OCI-LY7 (cell line): ENCODE data around the gene TRPM3. TPM values are rescaled to one million over a fixed set of nuclear protein-coding genes. Genes with fewer than 3 reads are reported as not detected.

Experiments
- BruUV-seq: library from RNA; stranded (reverse); fragments of 400-500 nt; replicated peaks from 2 replicates; lab custom pipeline; 2021; lab: Mats Ljungman, UMichigan
- CTCF ChIA-PET: fragments of 300-600 bp; sonication (Branson Sonifier 250); formaldehyde crosslinking; loops from one replicate; lab custom pipeline; 2022; ENCODE audit warnings: antibody characterized with exemption; ENCODE audit not compliant: unreplicated experiment; lab: Charles Lee
- POLR2A ChIA-PET: fragments of 300-600 bp; sonication (Branson Sonifier 250); formaldehyde crosslinking; loops from one replicate; lab custom pipeline; 2022; ENCODE audit warnings: antibody characterized with exemption; lab: Charles Lee
- DNase-seq: peaks from one replicate; pipeline ENCODE4 v3.0.0-alpha.2; 2015; ENCODE audit warnings: low spot score
- H2AFZ ChIP-seq: fragments of 200-600 bp; sonication (generic), shearing (Covaris generic); 2 replicates; pipeline ENCODE4 v1.6.1; 2014; ENCODE audit warnings: mild to moderate bottlenecking, antibody characterized with exemption, low read length, moderate library complexity
- H3K27ac ChIP-seq: fragments of 200-600 bp; sonication (generic); 2 replicates; pipeline ENCODE4 v1.5.1; 2014; ENCODE audit warnings: mixed run types, low read depth, mild to moderate bottlenecking, moderate library complexity, low read length, inconsistent platforms; ENCODE audit not compliant: poor library complexity, severe bottlenecking
- H3K36me3 ChIP-seq: fragments of 200-600 bp; sonication (generic); 2 replicates; pipeline ENCODE4 v1.6.1; 2014; ENCODE audit warnings: mild to moderate bottlenecking, antibody characterized with exemption, low read length, moderate library complexity, mixed read lengths; ENCODE audit not compliant: insufficient read depth
- H3K4me1 ChIP-seq: fragments of 200-600 bp; sonication (generic); 2 replicates; pipeline ENCODE4 v1.5.1; 2014; ENCODE audit warnings: mild to moderate bottlenecking, low read length; ENCODE audit not compliant: insufficient read depth, poor library complexity, severe bottlenecking
- H3K4me2 ChIP-seq: fragments of 200-600 bp; sonication (generic); 2 replicates; pipeline ENCODE4 v1.6.1; 2014; ENCODE audit warnings: mild to moderate bottlenecking, low read length
- H3K4me3 ChIP-seq: fragments of 200-600 bp; sonication (generic); 2 replicates; pipeline ENCODE4 v1.5.1; 2014; ENCODE audit warnings: mild to moderate bottlenecking, low read depth, low read length; ENCODE audit not compliant: poor library complexity, severe bottlenecking
- H3K79me2 ChIP-seq: fragments of 200-600 bp; sonication (generic); 2 replicates; pipeline ENCODE4 v1.6.1; 2016; ENCODE audit warnings: low read depth, mild to moderate bottlenecking, low read length, moderate library complexity, mixed read lengths; ENCODE audit not compliant: insufficient read depth
- H3K9me2 ChIP-seq: fragments of 200-600 bp; sonication (generic); 2 replicates; pipeline ENCODE4 v1.6.1; 2016; ENCODE audit warnings: mild to moderate bottlenecking, low read length, mixed read lengths; ENCODE audit not compliant: insufficient read depth
- H3K9me3 ChIP-seq: fragments of 200-600 bp; sonication (generic); 2 replicates; pipeline ENCODE4 v1.6.1; 2014; ENCODE audit warnings: mild to moderate bottlenecking, mixed run types, low read length, mixed read lengths
- H4K20me1 ChIP-seq: fragments of 200-600 bp; sonication (generic); 2 replicates; pipeline ENCODE4 v1.6.1; 2014; ENCODE audit warnings: mild to moderate bottlenecking, antibody characterized with exemption, low read length, moderate library complexity, mixed read lengths; ENCODE audit not compliant: insufficient read depth
- CTCF ChIP-seq: fragments of 200-600 bp; sonication (generic); conservative IDR thresholded peaks from 2 replicates; pipeline ENCODE4 v1.5.1; 2014; ENCODE audit warnings: mild to moderate bottlenecking, antibody characterized with exemption, low read length, moderate library complexity, mixed read lengths
- EZH2phosphoT487 ChIP-seq: fragments of 200-600 bp; sonication (generic); IDR thresholded peaks from 2 replicates; pipeline ENCODE4 v1.6.1; 2018; ENCODE audit warnings: low read depth, borderline replicate concordance, mild to moderate bottlenecking, mixed run types, antibody characterized with exemption, low read length, moderate library complexity, mixed read lengths
- intact Hi-C: fragments of 100-400 bp; cut with micrococcal nuclease; formaldehyde crosslinking; loops from one replicate; pipeline ENCODE4 v1.10.0; 2022; ENCODE audit not compliant: unreplicated experiment
- total RNA-seq, 2 experiments: library from RNA; depleted of rRNA in 1 of 2; stranded (reverse); fragments of >200 nt in 1 of 2; shearing (Covaris generic) in 1 of 2; gene quantifications; 2 replicates each; pipeline ENCODE4 v1.2.3, GENCODE V29; 2014 to 2022

The TRPM3 gene
- total RNA-seq, 2 experiments from 2014 or later, result not detected

- Histone ChIP-seq H3K79me2 (no peaks in the 10 kb centered on the region), H3K4me2 (no peak overlapping the region), H3K4me1 (no peaks in the 10 kb centered on the region), H4K20me1 (no peaks in the 10 kb centered on the region), H3K9me2 (no peaks in the 10 kb centered on the region), H3K4me3 (no peak overlapping the region), H2AFZ (no peak overlapping the region), H3K9me3 (no peaks in the 10 kb centered on the region), H3K36me3 (no peaks in the 10 kb centered on the region), H3K27ac (no peak overlapping the region)
- BruUV-seq, result no TSS peak
- TF ChIP-seq EZH2phosphoT487 (no peak), CTCF (no peak)
- DNase-seq, result no peak
- intact Hi-C loops, result no loop called here
- CTCF ChIA-PET, result no interaction called here
- POLR2A ChIA-PET, result interaction anchor here (0.7 kb wide), 1 partner anchor 12 kb away, joined by 5 read pairs; no protein-coding TSS in a partner anchor
Observed at GRCh38 chr9:70540016-70540415, 581.4 kb downstream of the TRPM3 start.

GRCh38 chr9:70539526-70539925 is 581.9 kb downstream of the TRPM3 start:
- CTCF ChIA-PET, result no interaction called here
- Histone ChIP-seq H3K79me2 (no peaks in the 10 kb centered on the region), H3K4me2 (no peak overlapping the region), H4K20me1 (no peaks in the 10 kb centered on the region), H3K27ac (no peak overlapping the region), H3K36me3 (no peaks in the 10 kb centered on the region), H3K4me3 (no peak overlapping the region), H3K9me2 (no peaks in the 10 kb centered on the region), H3K9me3 (no peaks in the 10 kb centered on the region), H3K4me1 (no peaks in the 10 kb centered on the region), H2AFZ (no peak overlapping the region)
- POLR2A ChIA-PET, result interaction anchor here (0.7 kb wide), 2 partner anchors 12 to 306 kb away, joined by 3 to 5 read pairs; no protein-coding TSS in a partner anchor
- intact Hi-C loops, result no loop called here
- no peak for DNase-seq
- BruUV-seq, result no TSS peak
- TF ChIP-seq CTCF (no peak), EZH2phosphoT487 (no peak)

DNA sequence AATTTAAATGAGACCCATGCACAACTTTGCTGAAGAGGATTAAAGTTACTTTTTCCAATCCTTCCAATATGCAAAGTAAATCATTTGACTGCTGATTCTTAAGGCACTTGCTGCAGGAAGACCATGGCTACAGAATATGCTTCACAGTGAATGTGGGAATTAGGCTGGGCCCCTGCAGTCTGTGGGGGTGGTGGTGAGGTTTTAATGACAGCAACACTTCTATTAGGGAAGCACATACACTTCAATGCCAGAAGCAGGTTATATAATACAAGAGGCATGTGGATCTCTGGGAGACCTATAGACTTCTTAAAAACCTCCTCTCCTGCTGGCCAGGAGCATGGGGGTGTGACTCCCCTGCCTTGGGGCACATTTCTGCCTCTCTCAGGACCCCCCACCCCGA is 582.4 kb downstream of the TRPM3 start:
- no peak overlapping the region for H3K4me2 ChIP-seq
- H3K4me3 ChIP-seq, result no peak overlapping the region
- no peak overlapping the region for H2AFZ ChIP-seq
- ChIA-PET POLR2A (interaction anchor here (0.6 to 0.7 kb wide), 3 partner anchors 10 to 305 kb away, joined by 3 to 5 read pairs (median 3); no protein-coding TSS in a partner anchor), CTCF (interaction anchor here (0.6 kb wide), 1 partner anchor 1112 kb away, joined by 4 read pairs; no protein-coding TSS in a partner anchor)
- no peaks in the 10 kb centered on the region for H3K36me3 ChIP-seq
- H3K27ac ChIP-seq, result no peak overlapping the region
- H4K20me1 ChIP-seq, result no peaks in the 10 kb centered on the region
- no peak for DNase-seq
- intact Hi-C loops, result no loop called here
- no TSS peak for BruUV-seq
- H3K9me2 ChIP-seq, result no peaks in the 10 kb centered on the region
- H3K79me2 ChIP-seq, result no peaks in the 10 kb centered on the region
- no peaks in the 10 kb centered on the region for H3K9me3 ChIP-seq
- H3K4me1 ChIP-seq, result no peaks in the 10 kb centered on the region
- TF ChIP-seq EZH2phosphoT487, result no peak
- TF ChIP-seq CTCF, result no peak
